GM18505 (cell line): ENCODE data around the gene NOC2L.
"Not testable (repeated sequence)": the region's sequence is repeated elsewhere in the genome, so short reads cannot be mapped to it uniquely, and the experiment has no call there.

Experiments
- ATAC-seq: cut with Tn5 transposase; IDR thresholded peaks from one replicate; pipeline ENCODE4 v1.9.1; 2021; ENCODE audit not compliant: unreplicated experiment
- POLR2A ChIP-seq: IDR thresholded peaks from 4 replicates; pipeline ENCODE4 v1.6.1; 2011; ENCODE audit warnings: borderline replicate concordance; ENCODE audit not compliant: insufficient read depth, insufficient read length; ENCODE audit errors: extremely low read depth

The NOC2L gene

GRCh38 chr1:905071-905749 is 53.8 kb downstream of the NOC2L start:
- no peak for ATAC-seq
- TF ChIP-seq POLR2A, result no peak

DNA sequence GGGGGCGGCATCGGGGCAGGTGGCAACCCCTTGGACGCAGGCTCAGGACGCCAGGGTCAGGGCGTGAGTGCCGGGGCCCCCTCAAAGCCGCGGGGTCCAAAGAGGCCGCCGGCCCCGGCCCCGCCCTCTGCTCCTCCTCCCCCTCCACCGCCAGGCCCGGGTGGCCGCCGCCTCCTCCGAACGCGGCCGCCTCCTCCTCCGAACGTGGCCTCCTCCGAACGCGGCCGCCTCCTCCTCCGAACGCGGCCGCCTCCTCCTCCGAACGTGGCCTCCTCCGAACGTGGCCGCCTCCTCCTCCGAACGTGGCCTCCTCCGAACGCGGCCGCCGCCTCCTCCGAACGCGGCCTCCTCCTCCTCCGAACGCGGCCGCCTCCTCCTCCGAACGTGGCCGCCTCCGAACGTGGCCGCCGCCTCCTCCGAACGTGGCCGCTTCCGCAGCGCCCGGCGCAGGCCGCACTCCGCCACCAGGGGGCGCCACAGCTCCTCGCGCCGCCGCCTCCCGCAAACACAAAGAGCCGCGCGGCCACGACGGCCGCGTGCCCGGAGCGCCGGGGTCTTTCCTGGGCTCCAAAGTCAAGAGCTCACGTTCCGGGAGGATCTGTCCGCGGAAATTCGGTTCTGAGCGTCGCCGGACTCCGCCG is 54.6 kb downstream of the NOC2L start:
- no peak for ATAC-seq
- no peak for TF ChIP-seq POLR2A

GRCh38 chr1:903721-904271 is 55.3 kb downstream of the NOC2L start:
- no peak for TF ChIP-seq POLR2A
- no peak for ATAC-seq

DNA sequence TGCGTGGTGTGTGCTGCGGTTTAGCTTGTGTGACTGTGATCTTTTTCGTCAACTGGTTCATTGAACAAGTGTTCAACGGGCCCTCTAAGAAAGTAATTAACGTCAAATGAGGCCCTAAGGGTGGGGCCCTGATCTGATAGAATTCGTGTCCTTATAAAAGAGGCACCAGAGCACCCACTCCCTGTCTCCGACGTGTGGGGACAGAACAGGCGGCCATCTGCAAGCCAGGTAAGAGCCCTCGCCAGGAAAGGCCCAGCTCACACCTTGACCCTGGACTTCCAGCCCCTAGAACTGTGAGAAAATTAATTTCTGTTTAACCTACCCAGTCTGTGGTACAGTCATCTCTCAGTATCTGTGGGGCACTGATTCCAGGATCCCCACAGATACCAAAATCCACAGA is 55.8 kb downstream of the NOC2L start:
- no peak for TF ChIP-seq POLR2A
- ATAC-seq, result no peak

DNA sequence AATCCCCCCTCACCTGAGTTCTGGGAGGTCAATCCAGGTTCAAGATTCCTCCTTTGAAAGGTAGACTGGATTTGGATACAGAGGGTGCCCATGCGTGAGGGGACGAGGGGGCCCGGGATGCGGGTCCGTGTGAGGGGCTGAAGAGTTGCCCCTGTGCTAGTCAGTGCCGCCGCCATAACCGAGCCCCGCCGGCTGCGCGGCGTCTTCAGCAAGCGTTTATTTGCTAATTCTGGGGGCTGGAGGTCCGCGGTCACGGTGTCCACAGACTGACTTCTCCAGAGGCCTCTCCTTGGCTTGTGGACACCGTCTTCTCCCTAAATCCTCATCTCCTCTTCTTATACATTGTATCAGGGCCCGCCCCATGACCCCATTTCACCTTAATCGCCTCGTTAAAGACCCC is 56.3 kb downstream of the NOC2L start:
- no peak for ATAC-seq
- no peak for TF ChIP-seq POLR2A

DNA sequence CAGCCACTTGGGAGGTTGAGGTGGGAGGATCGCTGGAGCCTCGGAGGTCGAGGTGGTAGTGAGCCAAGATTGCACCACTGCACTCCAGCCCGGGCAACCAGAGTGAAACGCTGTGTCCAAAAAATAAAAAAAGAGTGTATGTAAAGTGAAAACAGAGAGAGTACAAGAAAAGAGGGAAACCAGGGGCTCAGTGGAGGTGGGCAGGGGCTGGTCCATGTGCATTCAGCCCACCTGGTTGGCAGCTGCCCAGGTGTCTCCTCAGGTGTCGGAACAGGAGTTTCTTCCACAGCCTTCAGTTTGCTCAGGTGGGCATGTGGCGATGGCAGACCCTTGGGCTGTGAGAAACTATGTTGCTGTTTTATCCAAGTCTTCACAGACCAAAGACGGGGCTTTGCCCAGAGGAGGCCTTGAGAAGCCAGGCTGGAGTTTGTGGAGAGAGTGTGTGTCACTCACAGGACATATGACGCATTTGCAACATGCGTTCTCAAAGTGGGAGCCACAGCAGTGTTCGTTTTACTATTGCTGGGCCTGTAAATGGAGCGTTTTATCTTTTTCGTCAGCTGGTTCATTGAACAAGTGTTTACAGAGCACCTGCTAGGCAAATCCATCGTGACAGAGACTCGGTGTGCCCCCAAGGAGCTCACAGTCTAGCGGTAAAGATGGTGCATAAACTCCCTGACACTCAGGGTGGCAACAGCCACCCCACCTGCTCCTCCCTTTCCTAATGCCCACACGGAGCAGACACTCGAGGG is 57.8 kb downstream of the NOC2L start:
- no peak for TF ChIP-seq POLR2A
- ATAC-seq, result no peak

- no peak for ATAC-seq
- TF ChIP-seq POLR2A, result no peak
Observed at GRCh38 chr1:899636-900317, 59.3 kb downstream of the NOC2L start.

DNA sequence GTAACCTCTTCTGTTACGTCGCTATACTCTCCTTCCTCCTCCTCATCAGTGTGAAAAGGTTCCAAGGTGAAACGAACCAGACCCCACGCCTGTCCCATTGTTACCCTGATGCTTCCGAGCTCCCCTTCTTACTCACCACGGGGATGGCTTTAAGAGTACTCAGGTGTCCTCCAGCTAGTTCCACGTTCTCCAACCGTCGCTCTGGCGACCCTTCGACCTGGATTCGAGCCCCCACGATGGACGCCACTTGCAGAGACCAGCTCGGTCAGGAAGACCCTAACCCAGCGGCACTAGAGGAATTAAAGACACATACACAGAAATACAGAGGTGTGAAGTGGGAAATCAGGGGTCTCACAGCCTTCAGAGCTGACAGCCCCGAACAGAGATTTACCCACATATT is 61.1 kb downstream of the NOC2L start:
- not testable (repeated sequence) for ATAC-seq

- no peak for ATAC-seq
- no peak for TF ChIP-seq POLR2A
Observed at GRCh38 chr1:897226-897625, 61.8 kb downstream of the NOC2L start.
